HEK293 (cell line): ENCODE data around the gene RIOK1.
A peak's percentile ranks its signal among the peaks of the same experiment; 100 is the strongest.

Experiments used
- CTCF ChIA-PET: fragments of 350-600 bp; formaldehyde crosslinking; extraction: SDS; loops from one replicate; lab custom pipeline; 2021; ENCODE audit warnings: antibody characterized with exemption; lab: Yijun Ruan, JAX
- POLR2A ChIA-PET: fragments of 300-600 bp; formaldehyde crosslinking; extraction: SDS; loops from one replicate; lab custom pipeline; 2020; ENCODE audit warnings: antibody characterized with exemption, inconsistent platforms; lab: Yijun Ruan, JAX
- H3K27ac ChIP-seq: fragments of 200-500 bp; sonication (Bioruptor generic); 2 replicates; pipeline ENCODE4 v1.5.1; 2014; ENCODE audit warnings: low read depth, low read length, control low read depth, inconsistent platforms; ENCODE audit errors: extremely low read depth
- H3K36me3 ChIP-seq, 2 experiments: fragments of 200-500 bp in 1 of 2; sonication (Bioruptor generic) in 1 of 2; 1 replicate in 1 of 2; 2 replicates in 1 of 2; pipeline ENCODE4 v1.5.1; 2014 to 2017; ENCODE audit warnings: inconsistent platforms in 2 of 2, low read length in 2 of 2; ENCODE audit not compliant: control insufficient read depth in 2 of 2, insufficient read depth in 1 of 2
- H3K4me1 ChIP-seq: fragments of 200-500 bp; sonication (Bioruptor generic); 2 replicates; pipeline ENCODE4 v1.5.1; 2014; ENCODE audit warnings: mild to moderate bottlenecking, low read length, inconsistent platforms; ENCODE audit not compliant: control insufficient read depth, insufficient read depth
- H3K4me3 ChIP-seq: 2 replicates; pipeline ENCODE4 v1.5.1; 2011; ENCODE audit warnings: low read depth, mild to moderate bottlenecking, control low read depth, low read length, moderate library complexity
- H3K9me3 ChIP-seq: fragments of 200-500 bp; sonication (Bioruptor generic); 2 replicates; pipeline ENCODE4 v1.5.1; 2014; ENCODE audit warnings: low read depth, low read length, inconsistent platforms; ENCODE audit not compliant: control insufficient read depth, insufficient read depth
- CTCF ChIP-seq: fragments of 450-650 bp; formaldehyde crosslinking; IDR thresholded peaks from 2 replicates; pipeline ENCODE4 v1.5.1; 2016; ENCODE audit warnings: missing biosample characterization, missing genetic modification characterization
- FEZF1 ChIP-seq: fragments of 450-650 bp; formaldehyde crosslinking; IDR thresholded peaks from 2 replicates; pipeline ENCODE4 v1.5.1; 2016; ENCODE audit warnings: missing biosample characterization, missing genetic modification characterization
- KLF17 ChIP-seq: fragments of 450-650 bp; formaldehyde crosslinking; IDR thresholded peaks from 2 replicates; pipeline ENCODE4 v1.5.1; 2016; ENCODE audit warnings: missing biosample characterization, missing genetic modification characterization
- ZBTB10 ChIP-seq: fragments of 450-650 bp; formaldehyde crosslinking; IDR thresholded peaks from 2 replicates; pipeline ENCODE4 v1.5.1; 2016; ENCODE audit warnings: missing biosample characterization, missing genetic modification characterization
- ZBTB17 ChIP-seq: fragments of 450-650 bp; formaldehyde crosslinking; IDR thresholded peaks from 2 replicates; pipeline ENCODE4 v1.5.1; 2016; ENCODE audit warnings: missing biosample characterization, missing genetic modification characterization
- ZBTB44 ChIP-seq: fragments of 450-650 bp; IDR thresholded peaks from 2 replicates; pipeline ENCODE4 v1.5.1; 2018; ENCODE audit warnings: missing biosample characterization, mild to moderate bottlenecking, missing genetic modification characterization
- ZEB2 ChIP-seq: fragments of 450-650 bp; formaldehyde crosslinking; IDR thresholded peaks from 2 replicates; pipeline ENCODE4 v1.5.1; 2016; ENCODE audit warnings: missing biosample characterization, missing genetic modification characterization
- ZNF138 ChIP-seq: fragments of 450-650 bp; formaldehyde crosslinking; IDR thresholded peaks from 2 replicates; pipeline ENCODE4 v1.5.1; 2016; ENCODE audit warnings: missing biosample characterization, missing genetic modification characterization, borderline replicate concordance
- ZNF155 ChIP-seq: fragments of 450-650 bp; formaldehyde crosslinking; IDR thresholded peaks from 2 replicates; pipeline ENCODE4 v1.5.1; 2016; ENCODE audit warnings: missing biosample characterization, missing genetic modification characterization
- ZNF175 ChIP-seq: fragments of 450-650 bp; formaldehyde crosslinking; IDR thresholded peaks from 2 replicates; pipeline ENCODE4 v1.5.1; 2016; ENCODE audit warnings: missing biosample characterization, missing genetic modification characterization
- ZNF350 ChIP-seq: fragments of 450-650 bp; formaldehyde crosslinking; IDR thresholded peaks from 2 replicates; pipeline ENCODE4 v1.5.0; 2017; ENCODE audit warnings: missing biosample characterization, mild to moderate bottlenecking, missing genetic modification characterization
- ZNF449 ChIP-seq: fragments of 450-650 bp; formaldehyde crosslinking; IDR thresholded peaks from 2 replicates; pipeline ENCODE4 v1.5.1; 2017; ENCODE audit warnings: missing biosample characterization, mild to moderate bottlenecking, missing genetic modification characterization, moderate library complexity
- ZNF48 ChIP-seq: fragments of 450-650 bp; formaldehyde crosslinking; IDR thresholded peaks from 2 replicates; pipeline ENCODE4 v1.5.1; 2016; ENCODE audit warnings: missing biosample characterization, missing genetic modification characterization
- ZNF621 ChIP-seq: fragments of 450-650 bp; formaldehyde crosslinking; IDR thresholded peaks from 2 replicates; pipeline ENCODE4 v1.5.1; 2017; ENCODE audit warnings: missing biosample characterization, missing genetic modification characterization
- ZNF624 ChIP-seq: fragments of 450-650 bp; formaldehyde crosslinking; IDR thresholded peaks from 2 replicates; pipeline ENCODE4 v1.5.1; 2017; ENCODE audit warnings: missing biosample characterization, missing genetic modification characterization
- ZNF654 ChIP-seq: fragments of 450-650 bp; formaldehyde crosslinking; IDR thresholded peaks from 2 replicates; pipeline ENCODE4 v1.5.1; 2016; ENCODE audit warnings: low read depth, missing biosample characterization, missing genetic modification characterization
- ZNF837 ChIP-seq: fragments of 450-650 bp; formaldehyde crosslinking; IDR thresholded peaks from 2 replicates; pipeline ENCODE4 v1.5.1; 2016; ENCODE audit warnings: missing biosample characterization, missing genetic modification characterization
- ZSCAN16 ChIP-seq: fragments of 450-650 bp; formaldehyde crosslinking; IDR thresholded peaks from 2 replicates; pipeline ENCODE4 v1.5.1; 2016; ENCODE audit warnings: missing biosample characterization, missing genetic modification characterization
- ZSCAN4 ChIP-seq: fragments of 450-650 bp; formaldehyde crosslinking; IDR thresholded peaks from 2 replicates; pipeline ENCODE4 v1.5.1; 2017; ENCODE audit warnings: missing biosample characterization, missing genetic modification characterization

Gene RIOK1

GRCh38 chr6:7424058-7424457 lies 34.5 kb downstream of the RIOK1 start (continued):
- TF ChIP-seq ZBTB44 (tag by site-specific recombination) (no peak), KLF17 (tag by site-specific recombination) (no peak), ZNF138 (tag by site-specific recombination) (no peak), FEZF1 (tag by site-specific recombination) (no peak), ZNF48 (tag by site-specific recombination) (no peak), ZSCAN16 (tag by site-specific recombination) (no peak)

GRCh38 chr6:7424967-7425807 lies 35.6 kb downstream of the RIOK1 start:
- Histone ChIP-seq H3K36me3 (peaks cover 0 to 6% of the 10 kb centered on the region in 2 experiments; a peak in 1 of 3 replicates), H3K9me3 (no peaks in the 10 kb centered on the region), H3K27ac (no peak overlapping the region), H3K4me3 (no peak overlapping the region), H3K4me1 (no peaks in the 10 kb centered on the region)
- CTCF ChIA-PET: interaction anchor here (0.6 to 1.6 kb wide), 16 partner anchors 9 to 309 kb away, joined by 3 to 7 read pairs (median 4); partner anchors contain the start of gene SNRNP48
- TF ChIP-seq ZNF654 (tag by site-specific recombination): peak; percentile 10; the same call in 1 of the 2 replicates
- no peak for TF ChIP-seq ZNF624 (tag by site-specific recombination)
- TF ChIP-seq CTCF (tag by site-specific recombination): 0 out of 2 replicates have a peak, but pooled peaks have one; percentile 17
- no peak for TF ChIP-seq ZNF350 (tag by site-specific recombination)
- peak; percentile 87 for TF ChIP-seq ZNF449 (tag by site-specific recombination)
- TF ChIP-seq ZSCAN4: no peak
- POLR2A ChIA-PET: interaction anchor here (0.7 to 2.9 kb wide), 4 partner anchors 8 to 165 kb away, joined by 3 to 13 read pairs (median 5); partner anchors contain the start of genes DSP and SNRNP48

GRCh38 chr6:7425808-7426190 lies 36.2 kb downstream of the RIOK1 start:
- no peaks in the 10 kb centered on the region for H3K9me3 ChIP-seq
- peaks cover 0 to 3% of the 10 kb centered on the region in 2 experiments; a peak in 1 of 3 replicates for H3K36me3 ChIP-seq
- H3K4me1 ChIP-seq: no peaks in the 10 kb centered on the region
- H3K27ac ChIP-seq: no peak overlapping the region
- H3K4me3 ChIP-seq: no peak overlapping the region
- ChIA-PET POLR2A (interaction anchor here (0.6 to 2.9 kb wide), 3 partner anchors 11 to 164 kb away, joined by 3 to 13 read pairs (median 6); partner anchors contain the start of genes DSP and SNRNP48), CTCF (interaction anchor here (0.6 to 1.6 kb wide), 13 partner anchors 10 to 308 kb away, joined by 3 to 7 read pairs (median 3); partner anchors contain the start of gene SNRNP48)
- TF ChIP-seq FEZF1 (tag by site-specific recombination) (no peak), ZNF155 (no peak), ZBTB10 (tag by site-specific recombination) (no peak), ZEB2 (no peak), ZNF175 (tag by site-specific recombination) (no peak), ZNF837 (tag by site-specific recombination) (no peak), ZBTB17 (no peak), ZNF621 (tag by site-specific recombination) (no peak)
